Endodermal cell (in vitro differentiated cells): ENCODE results near the gene ZNF536. TPM values are rescaled to one million over a fixed set of nuclear protein-coding genes. Genes with fewer than 3 reads are reported as not detected.
A peak's percentile ranks its signal among the peaks of the same experiment; 100 is the strongest.
"Not testable (repeated sequence)": the region's sequence is repeated elsewhere in the genome, so short reads cannot be mapped to it uniquely, and the experiment has no call there.

ENCODE experiments used
- DNase-seq: peaks from one replicate; pipeline ENCODE4 v3.0.0-alpha.2; 2017
- H3K27ac ChIP-seq: 2 replicates; pipeline ENCODE4 v1.5.1; 2013; ENCODE audit warnings: mild to moderate bottlenecking, low read depth, low read length, moderate library complexity
- H3K27me3 ChIP-seq: 2 replicates; pipeline ENCODE4 v1.6.1; 2013; ENCODE audit warnings: mild to moderate bottlenecking, low read length, moderate library complexity; ENCODE audit not compliant: insufficient read depth, control insufficient read depth, poor library complexity, severe bottlenecking
- H3K36me3 ChIP-seq: 2 replicates; pipeline ENCODE4 v1.7.0; 2013; ENCODE audit warnings: mild to moderate bottlenecking, low read length, moderate library complexity; ENCODE audit not compliant: control insufficient read depth, insufficient read depth
- H3K4me1 ChIP-seq: one replicate; pipeline ENCODE4 v1.7.0; 2013; ENCODE audit warnings: low read length; ENCODE audit not compliant: control insufficient read depth, insufficient read depth
- H3K4me3 ChIP-seq: 2 replicates; pipeline ENCODE4 v1.5.1; 2013; ENCODE audit warnings: mild to moderate bottlenecking, low read length, moderate library complexity
- H3K9ac ChIP-seq: 2 replicates; pipeline ENCODE4 v1.6.1; 2013; ENCODE audit warnings: mild to moderate bottlenecking, low read length, moderate library complexity; ENCODE audit not compliant: poor library complexity, severe bottlenecking; ENCODE audit errors: extremely low read depth
- H3K9me3 ChIP-seq: 2 replicates; pipeline ENCODE4 v1.6.1; 2013; ENCODE audit warnings: mild to moderate bottlenecking, low read length, moderate library complexity; ENCODE audit not compliant: control insufficient read depth
- H3K27ac Mint-ChIP-seq: 2 replicates; pipeline ENCODE4 v1.8.0; 2020; ENCODE audit warnings: mixed read lengths
- H3K27me3 Mint-ChIP-seq: 2 replicates; pipeline ENCODE4 v1.8.0; 2021; ENCODE audit warnings: mild to moderate bottlenecking, mixed read lengths; ENCODE audit not compliant: insufficient read depth
- H3K36me3 Mint-ChIP-seq: 2 replicates; pipeline ENCODE4 v1.8.0; 2020; ENCODE audit warnings: low read depth, mixed read lengths
- H3K4me1 Mint-ChIP-seq: 2 replicates; pipeline ENCODE4 v1.8.0; 2020; ENCODE audit warnings: mixed read lengths
- H3K4me3 Mint-ChIP-seq: 2 replicates; pipeline ENCODE4 v1.8.0; 2020; ENCODE audit warnings: mild to moderate bottlenecking, moderate library complexity, mixed read lengths
- H3K9me3 Mint-ChIP-seq: 2 replicates; pipeline ENCODE4 v1.8.0; 2020; ENCODE audit warnings: mild to moderate bottlenecking, mixed read lengths
- WGBS, 2 experiments: methylation state at CpG; one replicate each; pipeline versions ENCODE4 v1.1.5 to v1.1.7; 2013; ENCODE audit warnings: missing lambda C conversion rate in 2 of 2, mixed read lengths in 1 of 2; ENCODE audit not compliant: insufficient coverage in 1 of 2, insufficient read length in 1 of 2; 5-methylcytosine and 5-hydroxymethylcytosine counted together
- total RNA-seq, 2 donors: library from RNA; stranded (reverse); fragmentation: NEBNext Ultra II Directional in 1 of 2; extraction: Animal tissue kit (Norgen Biotek cat#: 25700) in 1 of 2; gene quantifications; 2 replicates in 1 of 2; 3 replicates in 1 of 2; pipeline ENCODE4 v1.2.1, GENCODE V29; 2021
- TF ChIP-seq, protein P1 (sequence below): fragments of 200-600 bp; sonication (generic); conservative IDR thresholded peaks from 2 replicates; pipeline ENCODE4 v1.5.0; 2021; ENCODE audit warnings: antibody characterized with exemption, mild to moderate bottlenecking

ZNF536 gene
- total RNA-seq, 2 donors from 2014 or later: not detected

DNA sequence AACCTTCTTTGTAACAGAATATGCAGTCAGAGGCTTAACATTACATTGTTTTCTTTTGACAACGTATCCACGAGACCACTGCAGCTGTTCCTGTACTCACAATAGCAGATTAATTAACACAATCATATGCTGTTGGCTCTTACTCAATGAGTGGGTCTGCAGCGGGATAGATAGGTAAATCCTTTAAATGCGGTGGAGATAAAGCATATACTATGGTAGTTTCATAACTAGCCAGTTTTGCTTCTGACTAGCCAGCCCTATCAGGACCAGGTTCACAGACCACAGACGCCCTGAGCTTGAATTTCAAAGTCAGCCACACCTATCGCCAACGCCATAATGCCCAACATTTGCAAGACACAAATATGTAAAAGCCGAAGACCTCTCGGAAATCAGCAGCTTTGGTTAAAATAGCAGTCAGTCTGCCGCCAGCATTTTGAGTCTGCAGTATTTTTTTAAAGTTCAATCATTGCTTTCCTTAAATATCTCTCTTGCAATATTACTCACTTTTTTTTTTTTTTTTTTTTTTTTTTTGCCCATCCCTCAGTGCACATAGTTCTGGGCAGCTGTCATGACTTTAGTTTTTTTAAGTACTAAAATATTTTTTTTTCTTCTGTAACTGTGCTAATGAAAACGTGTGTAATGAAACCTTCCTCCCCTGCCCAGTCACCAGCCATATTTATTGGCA, 120.5 kb downstream of the ZNF536 start:
- H3K4me1 Mint-ChIP-seq: peaks cover 18% of the 10 kb centered on the region
- TF ChIP-seq, protein P1, sequence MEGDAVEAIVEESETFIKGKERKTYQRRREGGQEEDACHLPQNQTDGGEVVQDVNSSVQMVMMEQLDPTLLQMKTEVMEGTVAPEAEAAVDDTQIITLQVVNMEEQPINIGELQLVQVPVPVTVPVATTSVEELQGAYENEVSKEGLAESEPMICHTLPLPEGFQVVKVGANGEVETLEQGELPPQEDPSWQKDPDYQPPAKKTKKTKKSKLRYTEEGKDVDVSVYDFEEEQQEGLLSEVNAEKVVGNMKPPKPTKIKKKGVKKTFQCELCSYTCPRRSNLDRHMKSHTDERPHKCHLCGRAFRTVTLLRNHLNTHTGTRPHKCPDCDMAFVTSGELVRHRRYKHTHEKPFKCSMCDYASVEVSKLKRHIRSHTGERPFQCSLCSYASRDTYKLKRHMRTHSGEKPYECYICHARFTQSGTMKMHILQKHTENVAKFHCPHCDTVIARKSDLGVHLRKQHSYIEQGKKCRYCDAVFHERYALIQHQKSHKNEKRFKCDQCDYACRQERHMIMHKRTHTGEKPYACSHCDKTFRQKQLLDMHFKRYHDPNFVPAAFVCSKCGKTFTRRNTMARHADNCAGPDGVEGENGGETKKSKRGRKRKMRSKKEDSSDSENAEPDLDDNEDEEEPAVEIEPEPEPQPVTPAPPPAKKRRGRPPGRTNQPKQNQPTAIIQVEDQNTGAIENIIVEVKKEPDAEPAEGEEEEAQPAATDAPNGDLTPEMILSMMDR: no peak

DNA sequence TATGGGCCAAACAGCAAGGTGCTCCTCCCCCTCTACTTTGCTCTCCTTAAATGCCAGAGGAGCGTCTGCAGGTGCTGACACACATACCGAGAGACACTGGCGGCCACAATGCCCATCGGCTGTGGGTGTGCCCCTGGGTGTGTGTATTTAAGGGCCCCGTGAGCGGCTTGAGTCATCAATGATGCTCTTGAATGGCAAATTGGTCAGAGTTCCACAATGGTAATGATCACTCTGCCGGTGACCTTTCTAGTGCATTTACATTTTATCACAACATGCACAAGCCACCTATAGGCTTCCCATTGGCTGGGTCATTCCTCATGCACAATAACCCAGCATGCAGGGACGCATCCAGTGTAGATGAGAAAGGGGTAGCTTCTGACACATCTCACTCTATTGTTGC, 124.8 kb downstream of the ZNF536 start:
- H3K27me3 ChIP-seq: no peaks in the 10 kb centered on the region
- no peaks in the 10 kb centered on the region for H3K4me1 ChIP-seq
- Mint-ChIP-seq H3K27ac (no peak overlapping the region), H3K36me3 (no peaks in the 10 kb centered on the region), H3K27me3 (peaks cover 3% of the 10 kb centered on the region), H3K4me3 (no peak overlapping the region), H3K4me1 (peaks cover 3% of the 10 kb centered on the region), H3K9me3 (no peaks in the 10 kb centered on the region)
- TF ChIP-seq, protein P1: no peak
- DNase-seq: no peak
- WGBS, 2 experiments: 69 to 70% methylated on average over 2 to 8 of the region's 8 CpGs
- H3K27ac ChIP-seq: no peak overlapping the region
- H3K36me3 ChIP-seq: no peaks in the 10 kb centered on the region
- H3K4me3 ChIP-seq: no peak overlapping the region
- no peak overlapping the region for H3K9ac ChIP-seq
- no peaks in the 10 kb centered on the region for H3K9me3 ChIP-seq

More for the DNA sequence above, 120.5 kb downstream of the ZNF536 start:
- Histone ChIP-seq H3K9ac (no peak overlapping the region), H3K27me3 (no peaks in the 10 kb centered on the region), H3K4me1 (peaks cover 5% of the 10 kb centered on the region), H3K36me3 (no peaks in the 10 kb centered on the region), H3K9me3 (no peaks in the 10 kb centered on the region), H3K27ac (no peak overlapping the region), H3K4me3 (no peak overlapping the region)
- H3K27me3 Mint-ChIP-seq: peaks cover 8% of the 10 kb centered on the region
- H3K27ac Mint-ChIP-seq: no peak overlapping the region
- H3K4me3 Mint-ChIP-seq: no peak overlapping the region
- WGBS, 2 experiments: 52 to 58% methylated on average over 7 to 10 of the region's 11 CpGs
- H3K9me3 Mint-ChIP-seq: no peaks in the 10 kb centered on the region
- no peak for DNase-seq
- H3K36me3 Mint-ChIP-seq: no peaks in the 10 kb centered on the region

DNA sequence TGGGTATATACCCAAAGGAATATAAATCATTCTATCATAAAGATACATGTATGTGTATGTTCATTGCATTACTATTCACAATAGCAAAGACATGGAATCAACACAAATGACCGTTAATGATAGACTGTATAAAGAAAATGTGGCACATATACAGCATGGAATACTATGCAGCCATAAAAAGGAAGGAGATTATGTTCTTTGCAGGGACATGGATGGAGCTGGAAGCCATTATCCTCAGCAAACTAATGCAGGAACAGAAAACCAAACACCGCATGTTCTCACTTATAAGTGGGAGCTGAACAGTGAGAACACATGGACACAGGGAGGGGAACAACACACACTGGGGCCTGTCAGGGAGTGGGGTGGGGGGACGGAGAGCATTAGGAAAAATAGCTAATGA, 125.9 kb downstream of the ZNF536 start:
- H3K4me3 Mint-ChIP-seq, H3K9ac ChIP-seq, H3K27ac Mint-ChIP-seq, H3K27ac ChIP-seq, H3K27me3 ChIP-seq, H3K4me1 ChIP-seq, H3K4me1 Mint-ChIP-seq, H3K36me3 ChIP-seq, DNase-seq, H3K36me3 Mint-ChIP-seq, H3K9me3 Mint-ChIP-seq, H3K4me3 ChIP-seq, H3K9me3 ChIP-seq, H3K27me3 Mint-ChIP-seq: not testable (repeated sequence)
- 60 to 87% methylated on average over 1 to 3 of the region's 3 CpGs for WGBS, 2 experiments

GRCh38 chr19:30498707-30499106, 126.5 kb downstream of the ZNF536 start:
- 80 to 83% methylated on average over 11 to 12 of the region's 12 CpGs for WGBS, 2 experiments
- peaks cover 3% of the 10 kb centered on the region for H3K27me3 Mint-ChIP-seq
- H3K27ac ChIP-seq: no peak overlapping the region
- TF ChIP-seq, protein P1: peak; percentile 75
- H3K9ac ChIP-seq: no peak overlapping the region
- peak; percentile 89 for DNase-seq
- H3K4me3 ChIP-seq: no peak overlapping the region
- no peak overlapping the region for H3K4me3 Mint-ChIP-seq
- no peaks in the 10 kb centered on the region for H3K36me3 ChIP-seq
- H3K36me3 Mint-ChIP-seq: no peaks in the 10 kb centered on the region
- H3K27ac Mint-ChIP-seq: no peak overlapping the region
- H3K9me3 ChIP-seq: no peaks in the 10 kb centered on the region
- H3K27me3 ChIP-seq: no peaks in the 10 kb centered on the region
- no peaks in the 10 kb centered on the region for H3K9me3 Mint-ChIP-seq
- no peaks in the 10 kb centered on the region for H3K4me1 ChIP-seq
- H3K4me1 Mint-ChIP-seq: no peaks in the 10 kb centered on the region
